HepG2 (cell line): ENCODE data around the gene NUP85. TPM values are rescaled to one million over a fixed set of nuclear protein-coding genes. Genes with fewer than 3 reads are reported as not detected.

Experiments used
- EEA1 ChIP-seq: sonication (generic); formaldehyde crosslinking; IDR thresholded peaks from 2 replicates; pipeline ENCODE4 v1.5.1; 2020; ENCODE audit warnings: mild to moderate bottlenecking, missing genetic modification reagents, borderline replicate concordance
- FOXA3 ChIP-seq: IDR thresholded peaks from 2 replicates; pipeline ENCODE4 v1.6.1; 2016; ENCODE audit warnings: missing genetic modification reagents, missing compliant biosample characterization
- KLF6 ChIP-seq: IDR thresholded peaks from 2 replicates; pipeline ENCODE4 v1.8.0; 2016; ENCODE audit warnings: missing biosample characterization, missing genetic modification reagents
- MED13 ChIP-seq: sonication (generic); formaldehyde crosslinking; IDR thresholded peaks from 2 replicates; pipeline ENCODE4 v1.5.0; 2020; ENCODE audit warnings: missing genetic modification reagents
- PHF20 ChIP-seq: sonication (generic); formaldehyde crosslinking; IDR thresholded peaks from 2 replicates; pipeline ENCODE4 v1.5.0; 2020; ENCODE audit warnings: mild to moderate bottlenecking, missing genetic modification reagents
- POLR2A ChIP-seq, 2 experiments: IDR thresholded peaks; 2 replicates each; pipeline ENCODE4 v1.6.1; 2011; ENCODE audit warnings: low read depth in 2 of 2, low read length in 2 of 2, mild to moderate bottlenecking in 1 of 2, moderate library complexity in 1 of 2; ENCODE audit not compliant: insufficient read depth in 1 of 2
- REPIN1 ChIP-seq: sonication (generic); formaldehyde crosslinking; IDR thresholded peaks from 2 replicates; pipeline ENCODE4 v1.8.0; 2022; ENCODE audit warnings: missing genetic modification reagents, low read depth, mild to moderate bottlenecking, borderline replicate concordance
- SCMH1 ChIP-seq: sonication (generic); formaldehyde crosslinking; IDR thresholded peaks from 2 replicates; pipeline ENCODE4 v1.9.0; 2021; ENCODE audit warnings: missing genetic modification reagents, mild to moderate bottlenecking, borderline replicate concordance
- SOX6 ChIP-seq, 2 experiments: fragments of 450-650 bp in 1 of 2; sonication (generic) in 1 of 2; formaldehyde crosslinking in 1 of 2; IDR thresholded peaks; 2 replicates each; pipeline versions ENCODE4 v1.4.0 to v1.6.1; 2017 to 2020; ENCODE audit warnings: antibody characterized with exemption in 1 of 2, mild to moderate bottlenecking in 1 of 2, missing genetic modification reagents in 1 of 2
- STAT5B ChIP-seq: sonication (generic); formaldehyde crosslinking; IDR thresholded peaks from 2 replicates; pipeline ENCODE4 v1.4.0; 2020; ENCODE audit warnings: missing genetic modification reagents
- TCF12 ChIP-seq, 2 experiments: fragments of 450-650 bp in 1 of 2; sonication (generic) in 1 of 2; formaldehyde crosslinking in 1 of 2; IDR thresholded peaks; 2 replicates each; pipeline versions ENCODE4 v1.6.1 to v1.8.0; 2017 to 2022; ENCODE audit warnings: antibody characterized with exemption in 1 of 2, mild to moderate bottlenecking in 1 of 2, missing genetic modification reagents in 1 of 2, moderate library complexity in 1 of 2
- TOE1 ChIP-seq: sonication (generic); formaldehyde crosslinking; IDR thresholded peaks from 2 replicates; pipeline ENCODE4 v1.4.0; 2020; ENCODE audit warnings: mild to moderate bottlenecking, missing genetic modification reagents
- ZNF10 ChIP-seq: sonication (generic); formaldehyde crosslinking; IDR thresholded peaks from 2 replicates; pipeline ENCODE4 v1.4.0; 2020; ENCODE audit warnings: mild to moderate bottlenecking, low read depth, missing genetic modification reagents, borderline replicate concordance
- ZNF282 ChIP-seq: fragments of 450-650 bp; IDR thresholded peaks from 2 replicates; pipeline ENCODE4 v1.6.1; 2018; ENCODE audit not compliant: partially characterized antibody
- ZNF317 ChIP-seq: sonication (generic); formaldehyde crosslinking; IDR thresholded peaks from 2 replicates; pipeline ENCODE4 v1.5.0; 2020; ENCODE audit warnings: mild to moderate bottlenecking, missing genetic modification reagents
- polyA plus RNA-seq, 8 experiments: library from polyadenylated mRNA; depleted of rRNA in 3 of 8; stranded (reverse) in 7 of 8; unstranded in 1 of 8; fragments of >200 nt; fragmentation: Illumina TruSeq in 4 of 8; extraction: Trizol in 4 of 8; gene quantifications; 2 replicates each; pipeline versions ENCODE4 v1.2.1 to v1.2.3, GENCODE V29; 2011 to 2016; ENCODE audit warnings: low read depth in 4 of 8, missing spikeins in 1 of 8, mixed read lengths in 1 of 8; ENCODE audit not compliant: insufficient read depth in 1 of 8
- total RNA-seq, 5 experiments: library from RNA; depleted of rRNA; stranded (reverse); fragments of >200 nt; fragmentation: Illumina TruSeq; extraction: Trizol; gene quantifications; 2 replicates each; pipeline ENCODE4 v1.2.3, GENCODE V29; 2016; ENCODE audit warnings: low read depth in 1 of 5
- TF ChIP-seq, protein P1 (sequence below): IDR thresholded peaks from 2 replicates; pipeline ENCODE4 v1.6.1; 2012; ENCODE audit warnings: low read depth, low read length, improper control_type of control experiment
- TF ChIP-seq, protein P2 (sequence below): sonication (generic); formaldehyde crosslinking; IDR thresholded peaks from 2 replicates; pipeline ENCODE4 v1.4.0; 2020; ENCODE audit warnings: missing genetic modification reagents
- TF ChIP-seq, protein P3 (sequence below): sonication (generic); formaldehyde crosslinking; conservative IDR thresholded peaks from 2 replicates; pipeline ENCODE4 v1.8.0; 2022; ENCODE audit warnings: missing genetic modification reagents
- TF ChIP-seq, protein P4 (sequence below): sonication (generic); formaldehyde crosslinking; IDR thresholded peaks from 2 replicates; pipeline ENCODE4 v1.5.0; 2020; ENCODE audit warnings: mild to moderate bottlenecking, missing genetic modification reagents
- TF ChIP-seq, protein P5 (sequence below): sonication (generic); formaldehyde crosslinking; IDR thresholded peaks from 2 replicates; pipeline ENCODE4 v1.9.0; 2021; ENCODE audit warnings: missing genetic modification reagents, borderline replicate concordance

Gene NUP85
- total and polyA plus RNA-seq, 2 of the 13 experiments (the other 11 are each of a cell fraction or from before 2014, with no cell fraction given), result 89.1 to 124 TPM

DNA sequence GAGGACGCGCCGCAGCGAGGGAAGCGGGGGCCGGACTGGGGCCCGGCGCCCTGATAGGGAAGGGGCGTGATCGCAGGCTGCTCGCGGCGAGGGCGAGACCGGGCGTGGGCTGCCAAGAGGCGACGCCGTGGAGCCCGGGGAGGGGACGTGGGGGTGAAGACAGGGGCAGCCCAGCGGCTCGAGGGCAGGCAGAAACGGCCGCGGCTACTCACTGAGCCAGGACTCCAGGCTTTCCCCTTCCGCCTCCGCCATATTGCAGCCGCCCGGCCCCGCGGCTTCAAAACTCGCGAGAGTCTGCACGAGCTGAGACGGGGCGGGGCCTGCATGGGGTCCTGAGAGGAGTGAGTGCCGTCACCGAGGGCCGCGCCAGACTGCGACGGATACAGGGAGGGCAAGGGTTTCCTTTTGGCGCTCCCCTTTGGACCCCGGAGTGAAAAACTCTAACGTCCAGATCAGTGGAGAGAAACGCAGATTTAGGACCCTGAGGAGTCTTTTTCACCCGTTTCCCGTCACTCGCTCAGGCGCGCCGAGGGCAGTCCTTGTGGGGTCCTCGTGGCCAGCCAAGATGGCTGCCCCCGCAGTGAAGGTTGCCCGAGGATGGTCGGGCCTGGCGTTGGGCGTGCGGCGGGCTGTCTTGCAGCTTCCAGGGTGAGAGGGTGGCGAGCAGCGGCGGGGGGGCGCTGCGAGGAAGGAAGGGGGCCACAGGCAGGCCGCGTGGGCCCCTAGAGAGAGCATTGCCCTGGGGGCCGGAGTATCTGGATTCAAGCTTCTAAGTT, 56.0 kb downstream of the NUP85 start, which contains the start of the genes GGA3 and MRPS7 (continued):
- TF ChIP-seq TCF12 (IDR thresholded peaks at IDR 0.05), result no peak
- TF ChIP-seq TCF12 (CRISPR knock-in tag; IDR thresholded peaks at IDR 0.05), result no peak
- TF ChIP-seq KLF6 (CRISPR knock-in tag), result peak; percentile 37; the same call in 1 of the 2 replicates
- TF ChIP-seq, protein P1, sequence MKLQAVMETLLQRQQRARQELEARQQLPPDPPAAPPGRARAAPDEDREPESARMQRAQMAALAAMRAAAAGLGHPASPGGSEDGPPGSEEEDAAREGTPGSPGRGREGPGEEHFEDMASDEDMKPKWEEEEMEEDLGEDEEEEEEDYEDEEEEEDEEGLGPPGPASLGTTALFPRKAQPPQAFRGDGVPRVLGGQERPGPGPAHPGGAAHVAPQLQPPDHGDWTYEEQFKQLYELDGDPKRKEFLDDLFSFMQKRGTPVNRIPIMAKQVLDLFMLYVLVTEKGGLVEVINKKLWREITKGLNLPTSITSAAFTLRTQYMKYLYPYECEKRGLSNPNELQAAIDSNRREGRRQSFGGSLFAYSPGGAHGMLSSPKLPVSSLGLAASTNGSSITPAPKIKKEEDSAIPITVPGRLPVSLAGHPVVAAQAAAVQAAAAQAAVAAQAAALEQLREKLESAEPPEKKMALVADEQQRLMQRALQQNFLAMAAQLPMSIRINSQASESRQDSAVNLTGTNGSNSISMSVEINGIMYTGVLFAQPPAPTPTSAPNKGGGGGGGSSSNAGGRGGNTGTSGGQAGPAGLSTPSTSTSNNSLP, result peak; percentile 7; the same call in 1 of the 2 replicates
- TF ChIP-seq EEA1 (CRISPR knock-in tag), result no peak
- TF ChIP-seq FOXA3 (CRISPR knock-in tag), result no peak
- TF ChIP-seq SCMH1 (CRISPR knock-in tag), result no peak
- peak; percentile 23 for TF ChIP-seq STAT5B
- no peak for TF ChIP-seq SOX6 (IDR thresholded peaks at IDR 0.05)
- TF ChIP-seq SOX6 (CRISPR knock-in tag; IDR thresholded peaks at IDR 0.05), result peak; percentile 59
- TF ChIP-seq MED13 (CRISPR knock-in tag), result no peak
- TF ChIP-seq, protein P2, sequence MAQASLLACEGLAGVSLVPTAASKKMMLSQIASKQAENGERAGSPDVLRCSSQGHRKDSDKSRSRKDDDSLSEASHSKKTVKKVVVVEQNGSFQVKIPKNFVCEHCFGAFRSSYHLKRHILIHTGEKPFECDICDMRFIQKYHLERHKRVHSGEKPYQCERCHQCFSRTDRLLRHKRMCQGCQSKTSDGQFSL (CRISPR knock-in tag), result no peak
- TF ChIP-seq, protein P3, sequence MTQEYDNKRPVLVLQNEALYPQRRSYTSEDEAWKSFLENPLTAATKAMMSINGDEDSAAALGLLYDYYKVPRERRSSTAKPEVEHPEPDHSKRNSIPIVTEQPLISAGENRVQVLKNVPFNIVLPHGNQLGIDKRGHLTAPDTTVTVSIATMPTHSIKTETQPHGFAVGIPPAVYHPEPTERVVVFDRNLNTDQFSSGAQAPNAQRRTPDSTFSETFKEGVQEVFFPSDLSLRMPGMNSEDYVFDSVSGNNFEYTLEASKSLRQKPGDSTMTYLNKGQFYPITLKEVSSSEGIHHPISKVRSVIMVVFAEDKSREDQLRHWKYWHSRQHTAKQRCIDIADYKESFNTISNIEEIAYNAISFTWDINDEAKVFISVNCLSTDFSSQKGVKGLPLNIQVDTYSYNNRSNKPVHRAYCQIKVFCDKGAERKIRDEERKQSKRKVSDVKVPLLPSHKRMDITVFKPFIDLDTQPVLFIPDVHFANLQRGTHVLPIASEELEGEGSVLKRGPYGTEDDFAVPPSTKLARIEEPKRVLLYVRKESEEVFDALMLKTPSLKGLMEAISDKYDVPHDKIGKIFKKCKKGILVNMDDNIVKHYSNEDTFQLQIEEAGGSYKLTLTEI, result no peak
- TF ChIP-seq REPIN1 (CRISPR knock-in tag), result peak; percentile 96
- TF ChIP-seq PHF20 (CRISPR knock-in tag), result peak; percentile 92
- TF ChIP-seq TOE1 (CRISPR knock-in tag), result 0 out of 2 replicates have a peak, but pooled peaks have one; percentile 55
- TF ChIP-seq, protein P4, sequence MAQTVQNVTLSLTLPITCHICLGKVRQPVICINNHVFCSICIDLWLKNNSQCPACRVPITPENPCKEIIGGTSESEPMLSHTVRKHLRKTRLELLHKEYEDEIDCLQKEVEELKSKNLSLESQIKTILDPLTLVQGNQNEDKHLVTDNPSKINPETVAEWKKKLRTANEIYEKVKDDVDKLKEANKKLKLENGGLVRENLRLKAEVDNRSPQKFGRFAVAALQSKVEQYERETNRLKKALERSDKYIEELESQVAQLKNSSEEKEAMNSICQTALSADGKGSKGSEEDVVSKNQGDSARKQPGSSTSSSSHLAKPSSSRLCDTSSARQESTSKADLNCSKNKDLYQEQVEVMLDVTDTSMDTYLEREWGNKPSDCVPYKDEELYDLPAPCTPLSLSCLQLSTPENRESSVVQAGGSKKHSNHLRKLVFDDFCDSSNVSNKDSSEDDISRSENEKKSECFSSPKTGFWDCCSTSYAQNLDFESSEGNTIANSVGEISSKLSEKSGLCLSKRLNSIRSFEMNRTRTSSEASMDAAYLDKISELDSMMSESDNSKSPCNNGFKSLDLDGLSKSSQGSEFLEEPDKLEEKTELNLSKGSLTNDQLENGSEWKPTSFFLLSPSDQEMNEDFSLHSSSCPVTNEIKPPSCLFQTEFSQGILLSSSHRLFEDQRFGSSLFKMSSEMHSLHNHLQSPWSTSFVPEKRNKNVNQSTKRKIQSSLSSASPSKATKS (CRISPR knock-in tag), result no peak
- TF ChIP-seq ZNF10 (CRISPR knock-in tag), result 0 out of 2 replicates have a peak, but pooled peaks have one; percentile 70
- TF ChIP-seq POLR2A (IDR thresholded peaks at IDR 0.05; ENCODE audit: insufficient read depth in 1 of 2, low read depth in 2 of 2, low read length in 2 of 2), result peak; percentile 79 to 97
- no peak for TF ChIP-seq ZNF282
- peak; percentile 35; the same call in 1 of the 2 replicates for TF ChIP-seq ZNF317 (CRISPR knock-in tag)
- TF ChIP-seq, protein P5, sequence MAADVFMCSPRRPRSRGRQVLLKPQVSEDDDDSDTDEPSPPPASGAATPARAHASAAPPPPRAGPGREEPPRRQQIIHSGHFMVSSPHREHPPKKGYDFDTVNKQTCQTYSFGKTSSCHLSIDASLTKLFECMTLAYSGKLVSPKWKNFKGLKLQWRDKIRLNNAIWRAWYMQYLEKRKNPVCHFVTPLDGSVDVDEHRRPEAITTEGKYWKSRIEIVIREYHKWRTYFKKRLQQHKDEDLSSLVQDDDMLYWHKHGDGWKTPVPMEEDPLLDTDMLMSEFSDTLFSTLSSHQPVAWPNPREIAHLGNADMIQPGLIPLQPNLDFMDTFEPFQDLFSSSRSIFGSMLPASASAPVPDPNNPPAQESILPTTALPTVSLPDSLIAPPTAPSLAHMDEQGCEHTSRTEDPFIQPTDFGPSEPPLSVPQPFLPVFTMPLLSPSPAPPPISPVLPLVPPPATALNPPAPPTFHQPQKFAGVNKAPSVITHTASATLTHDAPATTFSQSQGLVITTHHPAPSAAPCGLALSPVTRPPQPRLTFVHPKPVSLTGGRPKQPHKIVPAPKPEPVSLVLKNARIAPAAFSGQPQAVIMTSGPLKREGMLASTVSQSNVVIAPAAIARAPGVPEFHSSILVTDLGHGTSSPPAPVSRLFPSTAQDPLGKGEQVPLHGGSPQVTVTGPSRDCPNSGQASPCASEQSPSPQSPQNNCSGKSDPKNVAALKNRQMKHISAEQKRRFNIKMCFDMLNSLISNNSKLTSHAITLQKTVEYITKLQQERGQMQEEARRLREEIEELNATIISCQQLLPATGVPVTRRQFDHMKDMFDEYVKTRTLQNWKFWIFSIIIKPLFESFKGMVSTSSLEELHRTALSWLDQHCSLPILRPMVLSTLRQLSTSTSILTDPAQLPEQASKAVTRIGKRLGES (CRISPR knock-in tag), result 0 out of 2 replicates have a peak, but pooled peaks have one; percentile 44
